ACC112 (cell line): ENCODE data around the gene PIF1.

ENCODE experiments used
- H2AFZ ChIP-seq: fragments of 200-600 bp; sonication (generic); one replicate; pipeline ENCODE4 v1.6.0; 2017; ENCODE audit warnings: antibody characterized with exemption, low read length; ENCODE audit not compliant: unreplicated experiment
- H3K27ac ChIP-seq: fragments of 200-600 bp; sonication (generic); 2 replicates; pipeline ENCODE4 v1.5.1; 2014; ENCODE audit warnings: low read depth, mild to moderate bottlenecking, antibody characterized with exemption, low read length, moderate library complexity
- H3K27me3 ChIP-seq: fragments of 200-600 bp; sonication (generic); 2 replicates; pipeline ENCODE4 v1.6.1; 2014; ENCODE audit warnings: mild to moderate bottlenecking, antibody characterized with exemption, low read length, moderate library complexity, mixed read lengths; ENCODE audit not compliant: insufficient read depth
- H3K36me3 ChIP-seq: fragments of 200-600 bp; sonication (generic); 2 replicates; pipeline ENCODE4 v1.6.1; 2016; ENCODE audit warnings: mild to moderate bottlenecking, antibody characterized with exemption, low read length, moderate library complexity, mixed read lengths; ENCODE audit not compliant: insufficient read depth
- H3K4me1 ChIP-seq: fragments of 200-600 bp; sonication (generic); one replicate; pipeline ENCODE4 v1.6.1; 2016; ENCODE audit warnings: low read length, mixed read lengths; ENCODE audit not compliant: insufficient read depth, unreplicated experiment, control insufficient read depth
- H3K4me3 ChIP-seq: fragments of 200-600 bp; sonication (generic); 2 replicates; pipeline ENCODE4 v1.5.1; 2014; ENCODE audit warnings: mild to moderate bottlenecking, low read depth, low read length
- H3K79me2 ChIP-seq: fragments of 200-600 bp; sonication (generic); one replicate; pipeline ENCODE4 v1.6.0; 2016; ENCODE audit warnings: low read length; ENCODE audit not compliant: control insufficient read depth, unreplicated experiment, insufficient read depth

PIF1 gene

GRCh38 chr15:64825431-64826294 lies at the start of gene PIF1:
PIF1 (minus strand) TSS chr15:64825647; CDS start chr15:64824335, 1,312 bp downstream.
- no peaks in the 10 kb centered on the region; the same call in 1 of the 2 replicates for H3K36me3 ChIP-seq
- peak within 1 kb of the TSS; percentile 1; the same call in 1 of the 2 replicates for H3K27ac ChIP-seq
- no peaks in the 10 kb centered on the region for H3K27me3 ChIP-seq
- peak within 1 kb of the TSS; percentile 97 for H3K4me3 ChIP-seq
- peaks cover 4% of the 10 kb centered on the region for H3K4me1 ChIP-seq
- H2AFZ ChIP-seq: peak within 1 kb of the TSS; percentile 98
- H3K79me2 ChIP-seq: peaks cover 20% of the 10 kb centered on the region

GRCh38 chr15:64870353-64870752 lies 44.9 kb upstream of the PIF1 start:
- Histone ChIP-seq H3K36me3 (no peaks in the 10 kb centered on the region; the same call in 1 of the 2 replicates), H3K4me3 (no peak overlapping the region), H2AFZ (no peak overlapping the region), H3K79me2 (no peaks in the 10 kb centered on the region), H3K4me1 (peaks cover 23% of the 10 kb centered on the region), H3K27me3 (no peaks in the 10 kb centered on the region), H3K27ac (no peak overlapping the region)

- H3K27me3 ChIP-seq: no peaks in the 10 kb centered on the region
- H2AFZ ChIP-seq: no peak overlapping the region
- H3K36me3 ChIP-seq: no peaks in the 10 kb centered on the region; the same call in 1 of the 2 replicates
- H3K79me2 ChIP-seq: no peaks in the 10 kb centered on the region
- peaks cover 19% of the 10 kb centered on the region for H3K4me1 ChIP-seq
- H3K27ac ChIP-seq: no peak overlapping the region
- no peak overlapping the region for H3K4me3 ChIP-seq
Measured at GRCh38 chr15:64869501-64869900, 44.1 kb upstream of the PIF1 start.

GRCh38 chr15:64865998-64866520 lies 40.6 kb upstream of the PIF1 start:
- no peak overlapping the region for H3K27ac ChIP-seq
- H3K79me2 ChIP-seq: no peaks in the 10 kb centered on the region
- no peak overlapping the region for H3K4me3 ChIP-seq
- H2AFZ ChIP-seq: no peak overlapping the region
- H3K36me3 ChIP-seq: no peaks in the 10 kb centered on the region; the same call in 1 of the 2 replicates
- peaks cover 11% of the 10 kb centered on the region for H3K4me1 ChIP-seq
- H3K27me3 ChIP-seq: no peaks in the 10 kb centered on the region

- peaks cover 11% of the 10 kb centered on the region for H3K4me1 ChIP-seq
- no peaks in the 10 kb centered on the region; the same call in none of the 2 replicates for H3K36me3 ChIP-seq
- no peak overlapping the region for H2AFZ ChIP-seq
- no peak overlapping the region for H3K4me3 ChIP-seq
- H3K27ac ChIP-seq: no peak overlapping the region
- peaks cover 3% of the 10 kb centered on the region for H3K79me2 ChIP-seq
- no peaks in the 10 kb centered on the region for H3K27me3 ChIP-seq
Measured at GRCh38 chr15:64865126-64865997, 39.9 kb upstream of the PIF1 start.

- Histone ChIP-seq H3K79me2 (peaks cover 14% of the 10 kb centered on the region), H2AFZ (no peak overlapping the region), H3K4me3 (no peak overlapping the region), H3K4me1 (peaks cover 11% of the 10 kb centered on the region), H3K27ac (no peak overlapping the region), H3K27me3 (no peaks in the 10 kb centered on the region), H3K36me3 (no peaks in the 10 kb centered on the region; the same call in 1 of the 2 replicates)
Measured at GRCh38 chr15:64864068-64864467, 38.6 kb upstream of the PIF1 start.

- H3K4me1 ChIP-seq: peaks cover 22% of the 10 kb centered on the region
- no peak overlapping the region for H3K27ac ChIP-seq
- no peak overlapping the region for H2AFZ ChIP-seq
- no peak overlapping the region for H3K4me3 ChIP-seq
- peaks cover 28% of the 10 kb centered on the region for H3K79me2 ChIP-seq
- no peaks in the 10 kb centered on the region; the same call in 1 of the 2 replicates for H3K36me3 ChIP-seq
- no peaks in the 10 kb centered on the region for H3K27me3 ChIP-seq
Measured at GRCh38 chr15:64862408-64862807, 37.0 kb upstream of the PIF1 start.

GRCh38 chr15:64861960-64862359 lies 36.5 kb upstream of the PIF1 start:
- Histone ChIP-seq H3K79me2 (peaks cover 32% of the 10 kb centered on the region), H2AFZ (no peak overlapping the region), H3K36me3 (no peaks in the 10 kb centered on the region; the same call in 1 of the 2 replicates), H3K27ac (no peak overlapping the region), H3K4me3 (no peak overlapping the region), H3K27me3 (no peaks in the 10 kb centered on the region), H3K4me1 (peaks cover 27% of the 10 kb centered on the region)

- Histone ChIP-seq H3K27me3 (no peaks in the 10 kb centered on the region), H3K36me3 (no peaks in the 10 kb centered on the region; the same call in 1 of the 2 replicates), H3K27ac (no peak overlapping the region), H3K4me1 (peaks cover 32% of the 10 kb centered on the region), H2AFZ (no peak overlapping the region), H3K79me2 (peaks cover 34% of the 10 kb centered on the region), H3K4me3 (no peak overlapping the region)
Measured at GRCh38 chr15:64861331-64861730, 35.9 kb upstream of the PIF1 start.

- H3K27ac ChIP-seq: no peak overlapping the region
- no peak overlapping the region for H2AFZ ChIP-seq
- no peaks in the 10 kb centered on the region for H3K27me3 ChIP-seq
- H3K79me2 ChIP-seq: peaks cover 42% of the 10 kb centered on the region
- no peak overlapping the region for H3K4me3 ChIP-seq
- peaks cover 41% of the 10 kb centered on the region for H3K4me1 ChIP-seq
- H3K36me3 ChIP-seq: no peaks in the 10 kb centered on the region; the same call in 1 of the 2 replicates
Measured at GRCh38 chr15:64859226-64859625, 33.8 kb upstream of the PIF1 start.
